HG03097 (cell line): ENCODE data around the gene SEPTIN14.
"Not testable (repeated sequence)": the region's sequence is repeated elsewhere in the genome, so short reads cannot be mapped to it uniquely, and the experiment has no call there.

ENCODE experiments used
- ATAC-seq: cut with Tn5 transposase; IDR thresholded peaks from one replicate; pipeline ENCODE4 v1.9.1; 2021; ENCODE audit not compliant: unreplicated experiment, low FRiP score

SEPTIN14 gene

DNA sequence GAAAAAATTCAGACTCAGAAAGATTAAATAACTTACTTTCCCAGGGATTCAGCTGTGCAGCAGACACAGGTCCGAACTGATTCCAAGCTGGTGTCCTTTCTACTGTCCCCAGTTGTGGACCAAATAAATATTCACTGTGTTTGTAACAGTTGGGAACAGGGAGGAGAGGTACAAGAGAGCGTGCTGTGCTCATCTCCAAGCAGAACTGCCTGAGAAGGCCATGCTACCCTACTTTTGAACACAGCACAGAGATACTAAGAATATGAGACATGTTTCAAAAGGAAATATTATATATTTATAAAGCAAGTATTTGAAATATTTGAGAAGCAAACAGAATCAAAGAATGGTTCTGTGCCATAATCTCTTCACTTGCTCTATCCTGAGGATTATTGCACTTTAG is at the start of gene SEPTIN14:
TSS of gene SEPTIN14 (minus strand) at position 101 of the 400 bp plus-strand sequence. CDS start 756 bp downstream, outside the sequence.
- not testable (repeated sequence) for ATAC-seq

GRCh38 chr7:55903985-55904759 is 41.6 kb upstream of the SEPTIN14 start:
- no peak for ATAC-seq

- not testable (repeated sequence) for ATAC-seq
These were observed 38.5 kb upstream of the SEPTIN14 start for GRCh38 chr7:55901059-55901458.

DNA sequence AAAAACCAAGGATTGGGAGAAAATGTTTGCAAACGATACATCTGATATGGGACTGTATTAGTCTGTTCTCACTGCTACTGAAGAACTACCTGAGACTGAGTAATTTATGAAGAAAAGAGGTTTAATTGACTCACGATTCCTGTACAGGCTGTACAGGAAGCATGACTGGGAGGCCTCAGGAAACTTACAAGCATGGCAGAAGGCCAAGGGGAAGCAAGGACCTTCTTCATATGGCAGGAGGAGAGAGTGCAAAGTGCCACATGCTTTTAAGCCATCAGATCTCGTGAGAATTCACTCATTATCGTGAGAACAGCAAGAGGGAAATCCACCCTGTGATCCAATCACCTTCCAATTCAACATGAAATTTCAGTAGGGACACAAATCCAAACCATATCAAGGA is 35.7 kb upstream of the SEPTIN14 start:
- no peak for ATAC-seq

- ATAC-seq: no peak
These were observed 32.5 kb upstream of the SEPTIN14 start for GRCh38 chr7:55895021-55895420.

GRCh38 chr7:55893940-55894339 is 31.4 kb upstream of the SEPTIN14 start:
- no peak for ATAC-seq

- ATAC-seq: not testable (repeated sequence)
These were observed 25.8 kb upstream of the SEPTIN14 start for GRCh38 chr7:55888378-55888777.

DNA sequence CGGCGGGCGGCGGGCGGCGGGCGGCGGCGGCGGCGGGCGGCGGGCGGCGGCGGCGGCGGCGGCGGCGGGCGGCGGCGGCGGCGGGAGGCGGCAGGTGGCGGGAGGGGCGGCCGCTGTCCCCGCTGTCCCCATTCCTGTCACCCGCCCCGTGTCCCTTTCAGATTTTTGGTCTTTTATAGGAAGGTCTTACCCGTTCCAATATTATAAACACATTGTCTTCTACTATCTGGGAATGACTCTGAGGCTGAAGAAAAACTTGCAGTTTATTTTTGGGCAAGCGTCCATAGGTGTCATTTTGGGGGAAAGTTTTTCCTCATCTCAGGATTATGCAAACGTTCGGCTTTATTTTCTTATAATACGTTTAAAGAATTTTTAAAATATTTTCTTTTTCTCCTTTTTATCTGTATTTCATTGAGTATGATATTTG is 25.3 kb upstream of the SEPTIN14 start:
- no peak for ATAC-seq

DNA sequence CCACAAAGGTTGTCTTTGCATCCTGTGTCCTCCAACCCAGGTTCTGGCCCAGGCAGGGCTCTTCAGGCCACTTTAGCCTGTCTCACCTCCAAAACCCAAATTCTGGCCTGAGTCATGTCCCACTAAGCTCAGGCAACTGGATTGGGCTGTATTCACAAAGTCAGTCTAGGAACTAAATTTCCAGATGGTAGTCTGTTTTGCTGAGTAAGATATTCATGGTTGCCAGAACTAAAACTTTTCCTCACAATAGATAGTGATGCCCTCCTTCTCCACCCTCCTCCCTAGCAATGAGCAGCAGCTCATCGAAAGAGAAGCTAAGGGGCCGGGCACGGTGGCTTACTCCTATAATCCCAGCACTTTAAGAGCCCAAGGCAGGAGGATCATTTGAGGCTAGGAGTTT is 21.8 kb upstream of the SEPTIN14 start:
- ATAC-seq: no peak

- no peak for ATAC-seq
These were observed 16.1 kb upstream of the SEPTIN14 start for GRCh38 chr7:55878691-55879090.

DNA sequence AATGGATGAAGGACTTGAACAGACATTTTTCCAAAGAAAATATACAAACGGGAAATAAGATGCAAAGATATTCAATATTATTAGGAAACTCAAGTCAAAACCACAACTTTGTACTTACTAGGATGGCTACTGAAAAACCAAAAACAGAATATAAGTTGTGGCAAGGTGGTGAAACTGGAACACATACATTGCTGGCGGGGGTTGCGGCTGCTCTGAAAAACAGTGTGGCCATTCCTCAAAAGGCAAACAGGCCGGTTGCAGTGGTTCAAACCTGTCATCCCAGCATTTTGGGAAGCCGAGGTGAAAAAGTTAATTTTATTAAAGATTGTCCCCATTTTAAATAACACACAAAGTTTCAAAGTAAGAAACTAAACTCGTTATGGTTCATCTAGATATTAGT is 14.8 kb upstream of the SEPTIN14 start:
- ATAC-seq: no peak

DNA sequence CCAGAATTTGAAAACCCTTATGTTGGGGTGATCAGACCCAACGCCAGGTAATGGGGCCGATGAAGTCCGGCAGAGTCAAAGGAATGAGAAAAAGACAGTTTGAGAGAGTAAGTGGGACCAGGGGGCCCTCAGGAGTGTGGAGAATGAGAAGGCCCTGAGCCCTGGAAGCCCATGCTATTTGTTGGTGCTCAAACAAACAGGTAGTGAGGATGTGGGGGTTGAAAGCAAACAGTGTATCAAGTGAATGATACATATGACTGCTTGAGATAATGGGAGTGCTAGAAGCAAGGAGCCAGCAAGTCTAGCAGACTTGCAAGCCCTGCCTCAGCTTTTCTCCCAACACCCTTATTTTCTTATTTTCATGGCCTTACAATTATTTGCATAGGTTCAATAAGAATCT is 11.2 kb upstream of the SEPTIN14 start:
- ATAC-seq: no peak

- no peak for ATAC-seq
These were observed 9.5 kb upstream of the SEPTIN14 start for GRCh38 chr7:55871932-55872485.

- not testable (repeated sequence) for ATAC-seq
These were observed 6.4 kb upstream of the SEPTIN14 start for GRCh38 chr7:55868989-55869388.

DNA sequence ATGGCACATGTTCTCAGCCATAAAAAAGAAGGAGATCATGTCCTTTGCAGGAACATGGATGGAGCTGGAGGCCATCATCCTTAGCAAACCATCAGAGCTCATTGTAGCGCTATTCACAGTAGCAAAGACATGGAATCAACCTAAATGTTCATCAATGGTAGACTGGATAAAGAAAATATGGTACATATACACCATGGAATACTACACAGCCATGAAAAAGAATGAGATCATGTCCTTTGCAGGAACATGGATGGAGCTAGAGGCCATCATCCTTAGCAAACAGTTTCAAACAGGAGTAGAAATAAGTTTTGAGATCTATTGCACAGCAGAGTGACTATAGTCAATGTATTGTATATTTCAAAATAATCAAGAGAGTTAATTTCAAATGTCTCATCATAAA is 17.4 kb downstream of the SEPTIN14 start:
- not testable (repeated sequence) for ATAC-seq

DNA sequence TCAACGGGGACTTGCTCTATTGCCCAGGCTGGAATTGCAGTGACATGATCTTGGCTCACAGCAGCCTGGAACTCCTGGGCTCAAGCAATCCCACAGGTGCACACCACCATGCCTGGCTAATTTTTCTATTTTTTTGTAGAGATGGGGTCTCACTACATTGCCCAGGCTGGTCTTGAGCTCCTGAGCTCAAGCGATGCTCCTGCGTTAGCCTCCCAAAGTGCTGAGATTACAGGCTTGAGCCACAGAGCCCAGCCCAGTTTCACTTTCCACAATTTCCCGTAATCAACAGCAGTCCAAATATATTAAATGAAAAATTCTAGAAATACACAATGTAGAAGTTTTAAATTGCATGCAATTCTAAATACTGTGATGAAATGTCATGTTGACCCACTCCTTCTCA is 24.0 kb downstream of the SEPTIN14 start:
- ATAC-seq: no peak

- no peak for ATAC-seq
These were observed 35.0 kb downstream of the SEPTIN14 start for GRCh38 chr7:55827577-55827976.

DNA sequence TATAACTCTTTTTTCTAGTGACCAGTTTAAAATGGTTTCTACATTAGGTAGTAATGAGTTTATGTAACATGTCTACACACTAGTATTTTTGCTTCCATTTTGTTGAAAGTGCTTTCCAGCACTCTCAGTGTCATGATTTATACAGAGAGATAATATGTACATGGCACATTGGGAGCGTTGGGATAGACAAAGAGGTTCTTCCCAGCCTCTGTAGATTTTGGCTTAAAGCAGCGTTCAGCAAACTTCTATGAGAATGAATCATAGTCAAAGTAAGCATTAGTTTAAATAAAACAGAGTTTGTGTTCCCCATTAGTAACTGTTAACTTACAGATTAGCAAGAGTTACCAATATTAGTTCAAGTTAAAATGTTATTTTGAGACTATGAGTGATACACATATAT is 43.9 kb downstream of the SEPTIN14 start:
- ATAC-seq: no peak

DNA sequence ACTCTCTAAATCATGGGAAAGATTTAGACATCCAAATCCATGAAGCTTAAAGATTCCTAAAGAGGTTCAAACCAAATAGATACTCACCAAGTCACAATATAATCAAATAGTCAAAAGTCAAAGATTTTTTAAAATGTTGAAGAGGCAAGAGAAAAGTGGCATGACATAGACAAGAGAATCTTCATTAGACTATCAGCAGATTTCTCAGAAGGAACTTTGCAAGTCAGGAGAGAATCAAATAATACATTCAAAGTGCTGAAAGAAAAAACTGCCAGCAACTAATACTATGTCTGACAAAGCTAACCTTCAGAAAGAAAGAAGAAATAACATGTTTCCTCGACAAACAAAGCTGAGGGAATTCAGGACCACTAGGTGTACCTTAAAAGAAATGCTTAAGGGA is 65.3 kb downstream of the SEPTIN14 start:
- ATAC-seq: not testable (repeated sequence)

- no peak for ATAC-seq
These were observed 68.0 kb downstream of the SEPTIN14 start for GRCh38 chr7:55794527-55794926.

DNA sequence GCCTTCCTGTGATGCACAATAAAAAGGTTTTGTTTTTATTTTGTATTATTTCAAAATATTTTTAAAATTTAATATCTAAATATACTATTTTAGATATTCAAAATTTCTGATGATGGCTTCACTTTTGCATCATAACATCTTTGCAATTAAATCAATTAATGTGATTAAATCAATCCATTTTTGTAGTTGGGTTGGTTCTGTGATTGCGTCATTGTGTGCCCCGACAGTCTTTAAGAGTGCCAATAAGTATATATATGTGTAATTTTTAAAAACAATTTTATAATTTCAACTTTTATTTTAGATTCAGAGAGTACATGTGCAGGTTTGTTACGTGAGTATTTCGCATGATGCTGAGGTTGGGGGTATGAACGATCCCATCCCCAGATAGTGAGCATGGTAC is 70.5 kb downstream of the SEPTIN14 start:
- ATAC-seq: no peak

GRCh38 chr7:55787796-55788195 is 74.8 kb downstream of the SEPTIN14 start:
- ATAC-seq: no peak
